Osteoblast (primary cell): Measurements from ENCODE around the gene BPIFB1. TPM values are rescaled to one million over a fixed set of nuclear protein-coding genes. Genes with fewer than 3 reads are reported as not detected.

Source experiments
- DNase-seq: peaks from one replicate; pipeline ENCODE4 v3.0.0; 2011; ENCODE audit warnings: low spot score, mixed read lengths; ENCODE audit not compliant: insufficient read length; ENCODE audit errors: missing footprints
- H2AFZ ChIP-seq: 2 replicates; pipeline ENCODE4 v1.6.0; 2011; ENCODE audit warnings: mild to moderate bottlenecking, low read length
- H3K27ac ChIP-seq: 2 replicates; pipeline ENCODE4 v1.5.1; 2011; ENCODE audit warnings: mild to moderate bottlenecking, low read depth, low read length, moderate library complexity
- H3K27me3 ChIP-seq: 2 replicates; pipeline ENCODE4 v1.6.0; 2012; ENCODE audit warnings: mild to moderate bottlenecking, control low read depth, inconsistent platforms, low read length, moderate library complexity; ENCODE audit not compliant: insufficient read depth
- H3K36me3 ChIP-seq: 2 replicates; pipeline ENCODE4 v1.5.1; 2011; ENCODE audit warnings: mild to moderate bottlenecking, low read length, control low read depth, moderate library complexity; ENCODE audit not compliant: insufficient read depth
- H3K4me1 ChIP-seq: 2 replicates; pipeline ENCODE4 v1.5.1; 2011; ENCODE audit warnings: mild to moderate bottlenecking, low read length, control low read depth, moderate library complexity; ENCODE audit not compliant: insufficient read depth
- H3K4me2 ChIP-seq: 2 replicates; pipeline ENCODE4 v1.6.0; 2011; ENCODE audit warnings: mild to moderate bottlenecking, low read length; ENCODE audit not compliant: insufficient read depth
- H3K4me3 ChIP-seq: fragments of 200-600 bp; sonication (generic); 3 replicates; pipeline ENCODE4 v1.5.1; 2012; ENCODE audit warnings: mild to moderate bottlenecking, low read length, inconsistent platforms; ENCODE audit not compliant: insufficient read depth
- H3K79me2 ChIP-seq: 2 replicates; pipeline ENCODE4 v1.6.0; 2012; ENCODE audit warnings: mild to moderate bottlenecking, low read length, control low read depth, inconsistent platforms; ENCODE audit not compliant: insufficient read depth
- H3K9me3 ChIP-seq: 2 replicates; pipeline ENCODE4 v1.5.1; 2011; ENCODE audit warnings: low read depth, low read length, control low read depth
- H4K20me1 ChIP-seq: 2 replicates; pipeline ENCODE4 v1.6.0; 2012; ENCODE audit warnings: mild to moderate bottlenecking, low read length, control low read depth; ENCODE audit not compliant: insufficient read depth
- CTCF ChIP-seq: IDR thresholded peaks from 2 replicates; pipeline ENCODE4 v1.5.1; 2011; ENCODE audit warnings: mild to moderate bottlenecking, low read depth, low read length, moderate library complexity; ENCODE audit errors: extremely low read depth
- total RNA-seq: library from RNA; depleted of rRNA; stranded (reverse); fragments of >200 nt; gene quantifications from 2 replicates; pipeline ENCODE4 v1.2.3, GENCODE V29; 2012

Gene BPIFB1
- total RNA-seq, 1 donor, result not detected

- Histone ChIP-seq H2AFZ (no peak overlapping the region), H3K27ac (no peak overlapping the region), H3K9me3 (no peaks in the 10 kb centered on the region), H3K4me1 (no peaks in the 10 kb centered on the region), H3K36me3 (no peaks in the 10 kb centered on the region), H3K4me3 (no peak overlapping the region), H3K79me2 (no peaks in the 10 kb centered on the region), H3K27me3 (peaks cover 8% of the 10 kb centered on the region), H3K4me2 (no peak overlapping the region), H4K20me1 (no peaks in the 10 kb centered on the region)
- DNase-seq, result no peak
- no peak for TF ChIP-seq CTCF
These were observed 53.4 kb downstream of the BPIFB1 start for GRCh38 chr20:33336375-33336774.

- H2AFZ ChIP-seq, result no peak overlapping the region
- no peak for TF ChIP-seq CTCF
- no peak for DNase-seq
- no peaks in the 10 kb centered on the region for H4K20me1 ChIP-seq
- no peaks in the 10 kb centered on the region for H3K4me1 ChIP-seq
- no peaks in the 10 kb centered on the region for H3K79me2 ChIP-seq
- no peak overlapping the region for H3K27ac ChIP-seq
- no peaks in the 10 kb centered on the region for H3K36me3 ChIP-seq
- H3K9me3 ChIP-seq, result no peaks in the 10 kb centered on the region
- no peak overlapping the region for H3K4me2 ChIP-seq
- H3K27me3 ChIP-seq, result peaks cover 2% of the 10 kb centered on the region
- no peak overlapping the region for H3K4me3 ChIP-seq
These were observed 54.1 kb downstream of the BPIFB1 start for GRCh38 chr20:33337119-33337518.

- DNase-seq, result no peak
- H3K27ac ChIP-seq, result no peak overlapping the region
These were observed 54.6 kb downstream of the BPIFB1 start for GRCh38 chr20:33337531-33338165.

More at GRCh38 chr20:33337531-33338165, 54.6 kb downstream of the BPIFB1 start:
- H3K9me3 ChIP-seq, result no peaks in the 10 kb centered on the region
- no peak for TF ChIP-seq CTCF
- no peak overlapping the region for H3K4me3 ChIP-seq
- H2AFZ ChIP-seq, result peak overlapping the region; percentile 29
- H3K4me1 ChIP-seq, result no peaks in the 10 kb centered on the region
- H4K20me1 ChIP-seq, result no peaks in the 10 kb centered on the region
- H3K79me2 ChIP-seq, result no peaks in the 10 kb centered on the region
- H3K4me2 ChIP-seq, result peak overlapping the region; percentile 18
- H3K27me3 ChIP-seq, result no peaks in the 10 kb centered on the region
- H3K36me3 ChIP-seq, result no peaks in the 10 kb centered on the region
